Suprapubic skin (tissue), 4 donors: ENCODE results near the gene GNB3.

ENCODE experiments used
- CTCF ChIP-seq, 2 donors: fragments of 200-600 bp in 1 of 2; fragments of 450-650 bp in 1 of 2; sonication (generic) in 1 of 2; IDR thresholded peaks; one replicate each; pipeline ENCODE4 v1.5.1; 2016 to 2019; ENCODE audit warnings: antibody characterized with exemption in 2 of 2, mild to moderate bottlenecking in 1 of 2, moderate library complexity in 1 of 2
- EP300 ChIP-seq: sonication (generic); formaldehyde crosslinking; IDR thresholded peaks from one replicate; pipeline ENCODE4 v1.6.1; 2017; ENCODE audit warnings: antibody characterized with exemption
- POLR2A ChIP-seq, 2 donors: fragments of 450-650 bp; IDR thresholded peaks; one replicate each; pipeline ENCODE4 v1.6.1; 2017; ENCODE audit warnings: antibody characterized with exemption in 2 of 2, mild to moderate bottlenecking in 2 of 2, moderate library complexity in 2 of 2
- POLR2AphosphoS5 ChIP-seq, 3 donors: sonication (generic); formaldehyde crosslinking; IDR thresholded peaks; one replicate each; pipeline ENCODE4 v1.6.1; 2017; ENCODE audit warnings: antibody characterized with exemption in 3 of 3

GRCh38 chr12:6855322-6855721, 14.6 kb downstream of the GNB3 start:
- TF ChIP-seq CTCF (IDR thresholded peaks at IDR 0.05): no peak
- no peak for TF ChIP-seq POLR2A (IDR thresholded peaks at IDR 0.05)
- TF ChIP-seq POLR2AphosphoS5 (IDR thresholded peaks at IDR 0.05): no peak
- no peak for TF ChIP-seq EP300
